Sigmoid colon (tissue), 4 donors: ENCODE measurements around the gene TEX264.

Experiments
- CTCF ChIP-seq, 4 experiments: fragments of 450-650 bp in 3 of 4; fragments of 200-600 bp in 1 of 4; IDR thresholded peaks; one replicate each; pipeline ENCODE4 v1.5.1; 2016 to 2019; ENCODE audit warnings: antibody characterized with exemption in 4 of 4, mild to moderate bottlenecking in 3 of 4, moderate library complexity in 2 of 4
- EP300 ChIP-seq, 4 donors: sonication (generic); formaldehyde crosslinking; IDR thresholded peaks; one replicate each; pipeline ENCODE4 v1.6.1; 2017; ENCODE audit warnings: antibody characterized with exemption in 4 of 4
- POLR2A ChIP-seq, 2 donors: fragments of 450-650 bp; IDR thresholded peaks; one replicate each; pipeline ENCODE4 v1.6.1; 2016; ENCODE audit warnings: antibody characterized with exemption in 2 of 2, mild to moderate bottlenecking in 2 of 2, moderate library complexity in 2 of 2
- POLR2AphosphoS5 ChIP-seq, 4 donors: sonication (generic); formaldehyde crosslinking; IDR thresholded peaks; one replicate each; pipeline ENCODE4 v1.6.1; 2017; ENCODE audit warnings: antibody characterized with exemption in 4 of 4

GRCh38 chr3:51706788-51707731, 36.0 kb downstream of the TEX264 start, which contains the start of gene GRM2:
- TF ChIP-seq POLR2A (IDR thresholded peaks at IDR 0.05) = no peak
- TF ChIP-seq CTCF (IDR thresholded peaks at IDR 0.05) = no peak
- peak in 1 of 4 donors; percentile 10 for TF ChIP-seq POLR2AphosphoS5 (IDR thresholded peaks at IDR 0.05)
- TF ChIP-seq EP300 (IDR thresholded peaks at IDR 0.05) = no peak
